Measurements from ENCODE around the gene IL20. TPM values are rescaled to one million over a fixed set of nuclear protein-coding genes. Genes with fewer than 3 reads are reported as not detected.

IL20 gene
- total RNA-seq, 1 donor from 2014 or later = not detected

GRCh38 chr1:206901944-206902343 lies 36.5 kb downstream of the IL20 start:
- intact Hi-C loops (cut with micrococcal nuclease) = no loop called here
- peaks cover 39% of the 10 kb centered on the region for H3K4me1 Mint-ChIP-seq (ENCODE audit: low read depth)
- DNase-seq (ENCODE audit: low spot score) = no peak
- no peaks in the 10 kb centered on the region for H3K9me3 Mint-ChIP-seq
- peaks cover 39% of the 10 kb centered on the region for H3K36me3 Mint-ChIP-seq (ENCODE audit: low read depth)
- no peaks in the 10 kb centered on the region for H3K27me3 Mint-ChIP-seq (ENCODE audit: low read depth)
- no peak overlapping the region for H3K4me3 Mint-ChIP-seq (ENCODE audit: low read depth)
- H3K27ac Mint-ChIP-seq = no peak overlapping the region

DNA sequence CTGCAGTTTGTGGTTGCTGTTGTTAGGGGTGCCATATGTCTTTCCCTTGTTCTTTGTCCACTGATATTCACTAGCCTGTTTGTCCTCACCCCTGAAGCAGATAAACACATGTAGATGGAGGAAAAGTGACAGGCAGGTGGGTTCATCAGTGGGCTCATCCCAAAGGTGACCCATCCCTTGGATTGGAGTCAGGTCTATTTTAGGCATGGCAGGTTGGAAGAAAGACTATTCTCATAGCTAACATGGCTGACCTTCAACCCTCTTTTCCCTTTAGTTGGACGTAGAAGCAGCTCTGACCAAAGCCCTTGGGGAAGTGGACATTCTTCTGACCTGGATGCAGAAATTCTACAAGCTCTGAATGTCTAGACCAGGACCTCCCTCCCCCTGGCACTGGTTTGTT lies 37.3 kb downstream of the IL20 start:
- no peak overlapping the region for H3K4me3 Mint-ChIP-seq (ENCODE audit: low read depth)
- DNase-seq (ENCODE audit: low spot score) = no peak
- H3K36me3 Mint-ChIP-seq (ENCODE audit: low read depth) = peaks cover 40% of the 10 kb centered on the region
- intact Hi-C loops (cut with micrococcal nuclease) = no loop called here
- no peaks in the 10 kb centered on the region for H3K9me3 Mint-ChIP-seq
- H3K4me1 Mint-ChIP-seq (ENCODE audit: low read depth) = peaks cover 31% of the 10 kb centered on the region
- H3K27ac Mint-ChIP-seq = no peak overlapping the region
- H3K27me3 Mint-ChIP-seq (ENCODE audit: low read depth) = no peaks in the 10 kb centered on the region

- H3K36me3 Mint-ChIP-seq (ENCODE audit: low read depth) = peaks cover 48% of the 10 kb centered on the region
- no peaks in the 10 kb centered on the region for H3K9me3 Mint-ChIP-seq
- H3K4me3 Mint-ChIP-seq (ENCODE audit: low read depth) = no peak overlapping the region
- H3K27ac Mint-ChIP-seq = no peak overlapping the region
- intact Hi-C loops (cut with micrococcal nuclease) = no loop called here
- peaks cover 36% of the 10 kb centered on the region for H3K4me1 Mint-ChIP-seq (ENCODE audit: low read depth)
- DNase-seq (ENCODE audit: low spot score) = no peak
- peaks cover 7% of the 10 kb centered on the region for H3K27me3 Mint-ChIP-seq (ENCODE audit: low read depth)
These were observed 38.3 kb downstream of the IL20 start for GRCh38 chr1:206903687-206904086.

GRCh38 chr1:206904423-206905142 lies 39.2 kb downstream of the IL20 start:
- H3K27ac Mint-ChIP-seq = peak overlapping the region; percentile 73
- intact Hi-C loops (cut with micrococcal nuclease) = no loop called here
- H3K36me3 Mint-ChIP-seq (ENCODE audit: low read depth) = peaks cover 52% of the 10 kb centered on the region
- H3K4me1 Mint-ChIP-seq (ENCODE audit: low read depth) = peaks cover 37% of the 10 kb centered on the region
- no peak overlapping the region for H3K4me3 Mint-ChIP-seq (ENCODE audit: low read depth)
- H3K9me3 Mint-ChIP-seq = no peaks in the 10 kb centered on the region
- DNase-seq (ENCODE audit: low spot score) = no peak
- H3K27me3 Mint-ChIP-seq (ENCODE audit: low read depth) = peaks cover 10% of the 10 kb centered on the region

GRCh38 chr1:206905295-206906164 lies 40.1 kb downstream of the IL20 start:
- Mint-ChIP-seq H3K4me1 (ENCODE audit: low read depth) (peaks cover 37% of the 10 kb centered on the region), H3K27me3 (ENCODE audit: low read depth) (peaks cover 10% of the 10 kb centered on the region), H3K9me3 (no peaks in the 10 kb centered on the region), H3K36me3 (ENCODE audit: low read depth) (peaks cover 54% of the 10 kb centered on the region), H3K27ac (peak overlapping the region; percentile 73), H3K4me3 (ENCODE audit: low read depth) (peak overlapping the region; percentile 7)
- intact Hi-C loops (cut with micrococcal nuclease) = no loop called here
- no peak for DNase-seq (ENCODE audit: low spot score)

DNA sequence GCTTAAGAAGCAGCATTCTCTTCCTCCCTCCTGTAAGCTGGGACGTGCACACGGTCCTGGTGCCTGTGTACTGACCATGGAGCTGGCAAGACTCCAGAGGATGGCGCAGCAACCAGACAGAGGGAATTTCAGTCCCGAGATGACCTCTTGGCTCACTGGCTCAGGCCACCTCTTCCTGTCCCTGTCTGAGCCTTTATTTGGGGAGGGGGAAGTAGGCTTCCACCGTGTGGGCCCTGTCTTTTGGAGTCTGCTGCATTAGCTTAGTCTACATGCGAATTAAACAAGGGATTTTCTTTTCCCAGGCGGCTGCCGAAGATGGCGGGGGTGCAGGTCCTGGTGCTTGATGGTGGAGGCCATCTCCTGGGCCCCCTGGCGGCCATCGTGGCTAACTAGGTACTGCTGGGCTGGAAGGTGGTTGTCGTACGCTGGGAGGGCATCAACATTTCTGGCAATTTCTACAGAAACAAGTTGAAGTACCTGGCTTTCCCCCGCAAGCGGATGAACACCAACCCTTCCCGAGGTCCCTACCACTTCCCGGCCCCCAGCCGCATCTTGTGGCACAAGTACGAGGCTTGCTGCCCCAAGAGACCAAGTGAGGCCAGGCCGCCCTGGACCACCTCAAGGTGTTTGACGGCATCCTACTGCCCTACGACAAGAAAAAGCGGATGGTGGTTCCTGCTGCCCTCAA lies 42.0 kb downstream of the IL20 start:
- intact Hi-C loops (cut with micrococcal nuclease) = no loop called here
- H3K27me3 Mint-ChIP-seq (ENCODE audit: low read depth) = peaks cover 11% of the 10 kb centered on the region
- no peak for DNase-seq (ENCODE audit: low spot score)
- H3K4me1 Mint-ChIP-seq (ENCODE audit: low read depth) = peaks cover 41% of the 10 kb centered on the region
- no peak overlapping the region for H3K4me3 Mint-ChIP-seq (ENCODE audit: low read depth)
- H3K9me3 Mint-ChIP-seq = no peaks in the 10 kb centered on the region
- peaks cover 71% of the 10 kb centered on the region for H3K36me3 Mint-ChIP-seq (ENCODE audit: low read depth)
- no peak overlapping the region for H3K27ac Mint-ChIP-seq

GRCh38 chr1:206908038-206908437 lies 42.6 kb downstream of the IL20 start:
- Mint-ChIP-seq H3K4me3 (ENCODE audit: low read depth) (peak overlapping the region; percentile 15), H3K27me3 (ENCODE audit: low read depth) (peaks cover 11% of the 10 kb centered on the region), H3K36me3 (ENCODE audit: low read depth) (peaks cover 70% of the 10 kb centered on the region), H3K27ac (no peak overlapping the region), H3K9me3 (no peaks in the 10 kb centered on the region), H3K4me1 (ENCODE audit: low read depth) (peaks cover 43% of the 10 kb centered on the region)
- no peak for DNase-seq (ENCODE audit: low spot score)
- intact Hi-C loops (cut with micrococcal nuclease) = no loop called here

DNA sequence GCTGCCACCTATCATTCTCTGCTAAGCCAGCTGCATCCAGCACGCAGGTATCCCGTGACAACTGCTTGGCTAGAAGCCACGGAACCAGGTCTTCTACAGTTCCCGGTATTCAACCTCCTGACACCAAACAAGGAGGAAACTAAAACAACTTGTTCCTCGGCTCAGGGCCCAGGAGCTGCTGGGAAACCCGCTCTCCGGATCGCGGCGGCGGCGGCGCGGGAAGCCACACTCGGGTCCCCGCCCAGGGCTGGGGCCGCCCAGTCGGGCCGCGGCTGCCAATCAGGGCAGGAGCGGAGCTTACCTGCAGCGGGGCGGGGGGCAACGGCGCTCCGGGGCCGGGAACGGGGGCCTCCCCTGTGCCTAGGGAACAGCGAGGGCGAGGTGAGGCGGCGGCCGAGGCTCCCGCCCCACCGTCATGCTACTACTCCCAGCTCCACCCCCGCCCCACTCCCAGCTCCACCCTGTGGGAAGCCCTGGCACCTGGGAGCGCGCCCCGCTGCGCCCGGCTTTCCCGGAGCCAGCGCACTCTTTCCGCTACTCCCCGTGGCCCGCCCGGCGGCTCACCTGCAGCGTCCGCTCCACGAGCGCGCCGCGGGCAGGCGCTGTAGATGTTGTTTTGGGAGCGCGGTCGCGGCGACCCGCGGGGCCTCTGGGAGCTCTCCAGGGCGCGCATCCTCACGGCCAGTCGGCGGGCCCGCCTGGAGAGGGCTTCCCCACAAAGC lies 43.9 kb downstream of the IL20 start:
- Mint-ChIP-seq H3K4me3 (ENCODE audit: low read depth) (peak overlapping the region; percentile 34), H3K36me3 (ENCODE audit: low read depth) (peaks cover 58% of the 10 kb centered on the region), H3K4me1 (ENCODE audit: low read depth) (peaks cover 43% of the 10 kb centered on the region), H3K27ac (no peak overlapping the region), H3K9me3 (no peaks in the 10 kb centered on the region), H3K27me3 (ENCODE audit: low read depth) (peaks cover 11% of the 10 kb centered on the region)
- DNase-seq (ENCODE audit: low spot score) = no peak
- intact Hi-C loops (cut with micrococcal nuclease) = no loop called here

DNA sequence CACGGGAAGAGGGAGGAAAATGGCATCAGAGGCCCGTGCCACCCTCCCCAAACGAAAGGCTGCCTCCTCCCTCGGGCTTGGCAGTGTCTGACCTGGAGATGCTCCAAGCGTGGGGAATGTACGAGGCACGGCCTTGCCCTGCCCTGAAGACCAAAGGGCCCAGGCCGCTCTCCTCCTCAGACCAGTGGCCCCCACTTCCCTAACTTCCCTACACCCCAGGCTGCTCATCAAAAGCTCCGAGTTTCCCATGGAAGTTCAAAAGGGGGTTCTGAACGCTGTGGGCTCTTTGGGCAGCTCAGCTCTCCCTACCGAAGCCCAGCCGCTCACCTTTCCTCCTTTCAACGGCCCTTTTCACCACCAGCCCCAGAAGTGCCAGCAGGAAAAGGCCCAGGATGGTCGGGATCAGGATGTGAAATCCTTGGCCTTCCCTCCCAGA lies 44.5 kb downstream of the IL20 start:
- intact Hi-C loops (cut with micrococcal nuclease) = loop anchor here (2.0 to 5.0 kb wide), 2 partner anchors 13 to 248 kb away; partner anchors contain the start of gene IL24
- peaks cover 11% of the 10 kb centered on the region for H3K27me3 Mint-ChIP-seq (ENCODE audit: low read depth)
- H3K27ac Mint-ChIP-seq = no peak overlapping the region
- no peak overlapping the region for H3K4me3 Mint-ChIP-seq (ENCODE audit: low read depth)
- peaks cover 57% of the 10 kb centered on the region for H3K36me3 Mint-ChIP-seq (ENCODE audit: low read depth)
- no peak for DNase-seq (ENCODE audit: low spot score)
- H3K4me1 Mint-ChIP-seq (ENCODE audit: low read depth) = peaks cover 40% of the 10 kb centered on the region
- no peaks in the 10 kb centered on the region for H3K9me3 Mint-ChIP-seq

GRCh38 chr1:206911064-206911663 lies 45.7 kb downstream of the IL20 start:
- H3K36me3 Mint-ChIP-seq (ENCODE audit: low read depth) = peaks cover 56% of the 10 kb centered on the region
- no peaks in the 10 kb centered on the region for H3K9me3 Mint-ChIP-seq
- no peak overlapping the region for H3K4me3 Mint-ChIP-seq (ENCODE audit: low read depth)
- no peak overlapping the region for H3K27ac Mint-ChIP-seq
- H3K27me3 Mint-ChIP-seq (ENCODE audit: low read depth) = peaks cover 11% of the 10 kb centered on the region
- H3K4me1 Mint-ChIP-seq (ENCODE audit: low read depth) = peaks cover 39% of the 10 kb centered on the region
- intact Hi-C loops (cut with micrococcal nuclease) = loop anchor here (1.0 to 5.0 kb wide), 5 partner anchors 14 to 249 kb away; partner anchors contain the start of genes IL20 and IL24
- no peak for DNase-seq (ENCODE audit: low spot score)

DNA sequence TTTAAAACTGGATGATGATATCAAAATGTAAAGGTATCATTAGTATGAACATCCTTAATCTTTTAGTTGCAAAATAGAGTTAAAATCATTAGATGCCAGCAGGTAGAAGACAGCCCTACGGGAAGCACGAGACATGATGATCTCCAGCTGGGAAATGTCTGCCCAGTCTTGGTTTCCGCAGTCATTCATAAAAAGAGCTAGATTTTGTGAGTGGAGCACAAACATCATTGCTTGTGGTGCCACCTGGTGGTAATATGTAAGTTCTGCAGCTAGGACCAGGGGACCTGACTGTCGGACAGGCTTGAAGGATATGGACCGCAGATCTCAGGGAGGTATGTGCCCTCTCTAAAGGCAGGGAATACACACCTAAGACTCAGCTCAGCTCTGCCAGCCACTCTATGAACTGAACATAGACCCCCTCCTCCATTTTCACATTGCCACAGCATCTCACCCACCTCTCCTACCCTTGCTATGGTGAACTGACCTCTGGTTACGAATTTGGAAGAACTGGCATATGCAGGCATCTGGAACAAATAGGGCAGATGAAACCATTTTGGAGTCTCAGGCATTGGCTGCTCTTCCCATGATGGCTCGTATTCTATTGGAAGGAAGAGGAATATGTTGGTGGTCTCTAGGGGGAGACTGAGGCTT lies 47.1 kb downstream of the IL20 start:
- Mint-ChIP-seq H3K27ac (no peak overlapping the region), H3K9me3 (no peaks in the 10 kb centered on the region), H3K36me3 (ENCODE audit: low read depth) (peaks cover 60% of the 10 kb centered on the region), H3K4me3 (ENCODE audit: low read depth) (no peak overlapping the region), H3K4me1 (ENCODE audit: low read depth) (peaks cover 46% of the 10 kb centered on the region), H3K27me3 (ENCODE audit: low read depth) (peaks cover 11% of the 10 kb centered on the region)
- peak; percentile 54 for DNase-seq (ENCODE audit: low spot score)
- intact Hi-C loops (cut with micrococcal nuclease) = loop anchor here (1.0 to 5.0 kb wide), 3 partner anchors 103 to 278 kb away; partner anchors contain the start of gene DYRK3

All from activated T-helper 2 cell treated with anti-CD3 and anti-CD28 coated beads, Interferon-gamma antibody, Interleukin-2, Interleukin-4, amounts not matched to agents 10 μg/mL and 5 μg/mL and 100 μg/mL, durations not matched to agents 14 hours and 24 hours and 36 hours (primary cell).